HG03469 (cell line): ENCODE data around the gene MTFR2.

Source experiments
- ATAC-seq: cut with Tn5 transposase; IDR thresholded peaks from one replicate; pipeline ENCODE4 v1.9.1; 2021; ENCODE audit warnings: mild to moderate bottlenecking, moderate library complexity, moderate number of reproducible peaks; ENCODE audit not compliant: unreplicated experiment

MTFR2 gene

DNA sequence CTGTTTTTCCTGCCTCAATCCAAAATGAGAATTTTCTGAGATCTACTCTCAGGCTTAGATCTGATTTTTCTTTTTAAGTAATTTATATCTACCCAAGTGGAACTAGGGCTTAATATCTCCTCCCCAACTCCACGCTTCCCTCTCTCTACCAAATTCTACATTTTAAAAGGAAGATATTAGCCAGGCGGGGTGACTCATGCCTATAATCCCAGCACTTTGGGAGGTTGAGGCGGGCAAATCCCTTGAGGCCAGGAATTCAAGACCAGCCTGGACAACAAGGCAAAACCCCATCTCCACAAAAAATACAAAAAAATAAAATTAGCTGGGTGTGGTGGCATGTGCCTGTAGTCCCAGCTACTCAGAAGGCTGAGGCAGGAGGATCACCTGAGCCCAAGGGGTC lies 61.0 kb downstream of the MTFR2 start:
- ATAC-seq: no peak

DNA sequence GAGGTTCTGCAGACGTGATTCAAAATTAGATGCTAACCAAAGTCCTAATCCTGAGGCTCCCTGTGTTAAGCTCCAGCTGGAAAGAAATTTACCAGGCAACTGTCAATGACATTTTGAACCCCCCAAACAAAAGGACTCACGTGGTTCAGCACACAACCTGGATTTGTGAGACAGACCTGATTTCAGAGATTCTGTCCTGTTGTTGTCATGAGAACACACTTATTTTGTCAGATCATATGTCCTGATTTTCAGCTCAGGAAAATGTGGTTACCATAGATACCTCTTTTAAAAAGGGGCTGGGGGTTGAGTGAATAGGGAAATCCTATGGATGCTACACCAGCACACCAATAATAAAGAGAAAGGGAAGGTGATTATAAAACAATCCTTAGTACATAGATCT lies 61.6 kb downstream of the MTFR2 start:
- no peak for ATAC-seq

DNA sequence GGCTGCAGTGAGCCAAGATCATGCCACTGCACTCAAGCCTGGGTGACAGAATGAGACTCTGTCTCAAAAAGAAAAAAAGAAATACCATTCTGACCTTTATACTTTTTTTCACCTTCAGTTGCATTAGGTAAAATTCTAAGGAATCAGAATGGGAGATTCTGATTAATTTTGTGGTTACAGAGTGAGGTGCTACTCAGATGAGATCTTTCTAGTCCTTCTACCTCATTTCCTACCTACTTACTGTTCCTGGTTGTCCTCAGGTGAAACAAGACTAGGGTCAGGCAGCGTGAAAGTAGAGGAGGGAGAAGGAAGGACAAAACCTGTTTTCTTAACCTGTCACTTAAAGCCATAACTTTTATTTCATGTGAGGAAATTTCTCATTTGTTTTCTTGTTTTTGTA lies 63.7 kb downstream of the MTFR2 start:
- ATAC-seq: no peak

DNA sequence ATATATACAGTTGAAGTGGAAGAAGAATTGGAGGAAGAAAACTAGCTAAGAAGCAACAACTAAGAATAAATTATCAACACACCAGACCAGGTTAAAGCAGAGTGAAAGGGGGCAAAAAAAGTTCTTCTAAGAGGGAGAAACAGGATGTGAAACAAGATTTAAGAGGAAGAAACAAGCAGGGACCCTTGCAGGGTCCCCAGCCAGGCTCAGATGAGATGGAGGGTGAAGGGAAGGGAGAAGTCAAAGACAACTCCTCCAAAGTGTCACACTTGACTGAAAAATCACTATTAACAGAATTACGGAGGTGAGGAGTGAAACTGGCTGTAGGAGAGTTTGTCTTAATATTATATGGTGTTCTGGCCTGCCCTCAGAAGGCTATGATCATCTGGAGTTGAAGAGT lies 65.4 kb downstream of the MTFR2 start:
- ATAC-seq: no peak

DNA sequence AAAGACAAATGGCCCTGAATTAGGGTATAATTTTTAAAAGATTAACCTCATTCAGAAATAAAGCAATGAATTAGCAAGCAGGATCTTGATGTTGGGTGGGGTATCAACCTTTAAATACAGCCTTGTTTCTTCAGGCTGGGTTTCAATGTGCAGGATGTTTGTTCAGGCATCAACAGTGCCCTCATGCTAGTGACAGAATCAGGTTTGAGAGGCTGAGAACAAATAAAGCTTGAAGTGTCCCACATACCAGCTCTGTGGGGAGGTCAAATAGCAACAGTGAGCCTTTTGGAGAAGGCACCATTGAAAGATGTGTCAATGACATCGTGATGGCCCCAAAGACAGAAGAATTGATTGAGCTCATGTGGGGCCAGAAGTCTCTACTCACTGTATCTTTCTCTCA lies 68.2 kb downstream of the MTFR2 start:
- ATAC-seq: no peak

DNA sequence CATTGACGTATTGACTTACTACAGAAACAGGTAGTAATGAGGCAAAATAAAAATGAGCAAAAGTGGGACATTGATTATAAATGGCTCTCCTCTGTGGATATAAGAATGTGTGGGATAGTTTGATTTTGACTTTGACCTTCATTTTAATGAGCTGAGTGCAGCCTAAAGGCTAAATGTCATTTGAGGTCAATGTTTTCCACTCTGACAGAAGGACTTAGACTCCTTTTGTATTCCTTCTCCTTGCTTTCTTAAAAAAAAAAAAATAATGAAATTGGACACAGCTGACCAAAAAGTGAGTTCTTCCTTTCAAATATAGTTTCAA lies 68.6 kb downstream of the MTFR2 start:
- ATAC-seq: no peak
